KMS-11 (cell line): ENCODE results near the gene YY1.
"Not testable (repeated sequence)": the region's sequence is repeated elsewhere in the genome, so short reads cannot be mapped to it uniquely, and the experiment has no call there.

Experiments used
- H2AFZ ChIP-seq: fragments of 200-600 bp; sonication (generic); 2 replicates; pipeline ENCODE4 v1.6.1; 2016; ENCODE audit warnings: antibody characterized with exemption, mixed run types, low read depth
- H3K27ac ChIP-seq: fragments of 200-600 bp; sonication (generic); 2 replicates; pipeline ENCODE4 v1.6.1; 2016; ENCODE audit warnings: mild to moderate bottlenecking, mixed run types
- H3K27me3 ChIP-seq: fragments of 200-600 bp; sonication (generic); 2 replicates; pipeline ENCODE4 v1.6.1; 2017; ENCODE audit warnings: mild to moderate bottlenecking, low read depth, mixed run types, moderate library complexity; ENCODE audit not compliant: insufficient read depth
- H3K36me3 ChIP-seq: fragments of 200-600 bp; sonication (generic); 2 replicates; pipeline ENCODE4 v1.6.1; 2017; ENCODE audit warnings: mild to moderate bottlenecking, mixed run types; ENCODE audit not compliant: insufficient read depth
- H3K4me1 ChIP-seq: fragments of 200-600 bp; sonication (generic); 2 replicates; pipeline ENCODE4 v1.6.1; 2016; ENCODE audit warnings: mild to moderate bottlenecking, low read depth, mixed run types; ENCODE audit not compliant: poor library complexity, severe bottlenecking
- H3K4me2 ChIP-seq: fragments of 200-600 bp; sonication (generic); 2 replicates; pipeline ENCODE4 v1.7.0; 2016; ENCODE audit warnings: mild to moderate bottlenecking, mixed run types
- H3K4me3 ChIP-seq: fragments of 200-600 bp; sonication (generic); IDR thresholded peaks from 2 replicates; pipeline ENCODE4 v1.6.1; 2017; ENCODE audit warnings: low read depth, low read length, mixed read lengths; ENCODE audit not compliant: insufficient read depth
- H3K79me2 ChIP-seq: fragments of 200-600 bp; sonication (generic); 2 replicates; pipeline ENCODE4 v1.6.1; 2016; ENCODE audit warnings: low read depth, mixed run types; ENCODE audit not compliant: insufficient read depth
- H3K9ac ChIP-seq: fragments of 200-600 bp; sonication (generic); 2 replicates; pipeline ENCODE4 v1.6.1; 2016; ENCODE audit warnings: mild to moderate bottlenecking, mixed run types
- H4K20me1 ChIP-seq: fragments of 200-600 bp; sonication (generic); 2 replicates; pipeline ENCODE4 v1.6.1; 2016; ENCODE audit warnings: mild to moderate bottlenecking, mixed run types; ENCODE audit not compliant: insufficient read depth
- TF ChIP-seq, protein P1 (sequence below): fragments of 200-600 bp; sonication (generic); conservative IDR thresholded peaks from 2 replicates; pipeline ENCODE4 v1.6.1; 2017; ENCODE audit warnings: low read depth, mild to moderate bottlenecking, antibody characterized with exemption, low read length, moderate library complexity, mixed read lengths

YY1 gene

DNA sequence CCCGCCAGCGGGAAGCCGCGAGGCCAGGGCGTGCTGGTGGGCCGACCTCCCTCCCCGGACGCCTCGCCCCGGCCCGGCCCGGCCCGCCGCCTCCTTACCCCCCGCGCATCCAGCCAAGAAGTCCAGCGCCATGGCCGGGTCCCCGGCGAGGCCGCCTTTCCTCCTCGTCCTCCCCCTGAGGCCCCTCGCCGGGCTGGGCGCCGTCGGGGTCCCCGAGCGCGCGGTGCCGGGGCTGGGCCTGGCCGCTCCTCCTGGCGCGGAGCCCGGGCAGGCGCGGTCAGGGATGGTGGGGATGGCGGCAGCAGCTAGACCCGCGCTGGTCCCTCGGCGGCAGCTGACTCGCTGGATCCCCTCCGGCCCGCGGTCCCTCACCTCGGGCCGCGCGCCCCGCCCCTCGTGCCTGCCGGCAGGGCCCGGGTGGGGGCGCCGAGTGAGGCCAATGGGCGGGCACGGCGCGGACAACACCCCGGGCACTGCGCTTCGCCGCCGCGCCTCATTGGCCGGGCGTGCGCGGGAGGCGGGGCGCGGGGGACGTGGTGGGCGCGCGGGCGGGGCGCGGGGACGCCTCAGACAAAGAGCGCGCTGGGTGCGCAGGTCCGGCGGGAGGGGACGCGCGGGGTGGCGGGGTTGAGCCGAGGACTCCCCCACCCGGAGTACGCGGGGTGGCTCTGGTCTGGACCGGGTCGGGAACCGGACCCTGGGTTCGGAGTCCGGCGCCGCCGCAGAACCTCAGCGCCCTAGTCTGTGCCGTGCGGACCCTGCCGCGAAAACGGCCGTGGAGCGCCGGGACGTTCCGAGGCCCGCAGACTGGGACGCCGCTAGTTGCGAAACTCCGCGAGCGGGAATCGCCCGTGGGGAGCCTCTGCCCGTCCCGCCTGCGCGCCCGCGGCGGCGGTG, 67.4 kb downstream of the YY1 start, which contains the start of gene SLC25A29:
TSS of gene SLC25A29 (minus strand) at position 344 of the 897 bp plus-strand sequence. CDS start at position 132, 212 bp downstream.
- H3K4me1 ChIP-seq = no peaks in the 10 kb centered on the region
- no peak within 1 kb of the TSS for H3K27ac ChIP-seq
- peak within 1 kb of the TSS; percentile 54 for H3K4me2 ChIP-seq
- peak within 1 kb of the TSS; percentile 81 for H2AFZ ChIP-seq
- H3K27me3 ChIP-seq = no peaks in the 10 kb centered on the region
- TF ChIP-seq, protein P1, sequence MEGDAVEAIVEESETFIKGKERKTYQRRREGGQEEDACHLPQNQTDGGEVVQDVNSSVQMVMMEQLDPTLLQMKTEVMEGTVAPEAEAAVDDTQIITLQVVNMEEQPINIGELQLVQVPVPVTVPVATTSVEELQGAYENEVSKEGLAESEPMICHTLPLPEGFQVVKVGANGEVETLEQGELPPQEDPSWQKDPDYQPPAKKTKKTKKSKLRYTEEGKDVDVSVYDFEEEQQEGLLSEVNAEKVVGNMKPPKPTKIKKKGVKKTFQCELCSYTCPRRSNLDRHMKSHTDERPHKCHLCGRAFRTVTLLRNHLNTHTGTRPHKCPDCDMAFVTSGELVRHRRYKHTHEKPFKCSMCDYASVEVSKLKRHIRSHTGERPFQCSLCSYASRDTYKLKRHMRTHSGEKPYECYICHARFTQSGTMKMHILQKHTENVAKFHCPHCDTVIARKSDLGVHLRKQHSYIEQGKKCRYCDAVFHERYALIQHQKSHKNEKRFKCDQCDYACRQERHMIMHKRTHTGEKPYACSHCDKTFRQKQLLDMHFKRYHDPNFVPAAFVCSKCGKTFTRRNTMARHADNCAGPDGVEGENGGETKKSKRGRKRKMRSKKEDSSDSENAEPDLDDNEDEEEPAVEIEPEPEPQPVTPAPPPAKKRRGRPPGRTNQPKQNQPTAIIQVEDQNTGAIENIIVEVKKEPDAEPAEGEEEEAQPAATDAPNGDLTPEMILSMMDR = no peak
- peak within 1 kb of the TSS; percentile 25; the same call in 1 of the 2 replicates for H3K9ac ChIP-seq
- no peaks in the 10 kb centered on the region for H3K36me3 ChIP-seq
- H3K79me2 ChIP-seq = no peaks in the 10 kb centered on the region
- no peak within 1 kb of the TSS for H3K4me3 ChIP-seq
- H4K20me1 ChIP-seq = no peaks in the 10 kb centered on the region

DNA sequence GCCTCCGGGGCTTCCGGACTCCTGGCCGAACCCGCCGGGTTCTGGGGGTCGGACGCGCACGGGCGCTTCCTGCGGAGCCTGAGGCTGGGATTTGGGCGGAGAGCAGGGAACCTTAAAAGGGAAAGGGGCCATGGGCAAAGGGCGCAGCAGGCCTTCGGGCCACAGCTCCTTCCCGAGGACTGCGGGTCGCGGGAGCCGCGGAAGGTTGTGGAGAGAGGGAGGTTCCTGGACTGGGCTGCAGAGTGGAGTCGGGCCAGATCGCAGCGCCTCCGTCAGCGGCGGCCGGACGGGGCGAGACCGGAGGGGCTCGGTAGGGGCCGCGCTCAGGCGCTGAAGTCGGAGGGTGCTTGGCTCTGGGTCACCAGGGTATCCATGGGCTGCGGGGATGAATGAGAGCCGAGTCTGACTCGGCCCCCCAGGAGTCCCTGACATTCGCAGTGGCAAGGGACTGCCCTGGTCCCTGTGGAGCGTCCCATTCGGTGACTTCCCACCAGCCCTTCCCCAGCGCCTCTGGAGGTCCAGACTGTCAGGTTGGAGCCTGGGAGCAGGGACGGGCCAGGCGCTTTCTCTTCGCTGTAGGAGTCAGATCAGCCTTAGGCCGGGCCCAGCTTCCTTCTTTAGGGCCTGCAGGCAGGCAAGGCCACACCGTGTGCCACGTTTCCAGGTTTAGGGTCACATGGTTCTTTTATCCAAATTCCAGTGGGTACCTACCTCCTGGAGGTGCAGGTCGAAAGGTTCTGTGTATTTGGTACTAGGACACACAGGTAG, 68.2 kb downstream of the YY1 start:
- H3K9ac ChIP-seq = peak overlapping the region; percentile 25; the same call in 1 of the 2 replicates
- no peaks in the 10 kb centered on the region for H3K79me2 ChIP-seq
- no peak overlapping the region for H3K4me3 ChIP-seq
- no peaks in the 10 kb centered on the region for H3K27me3 ChIP-seq
- H3K36me3 ChIP-seq = no peaks in the 10 kb centered on the region
- no peaks in the 10 kb centered on the region for H3K4me1 ChIP-seq
- peak overlapping the region; percentile 81 for H2AFZ ChIP-seq
- H3K27ac ChIP-seq = no peak overlapping the region
- H3K4me2 ChIP-seq = peak overlapping the region; percentile 54
- no peaks in the 10 kb centered on the region for H4K20me1 ChIP-seq
- TF ChIP-seq, protein P1 = no peak

DNA sequence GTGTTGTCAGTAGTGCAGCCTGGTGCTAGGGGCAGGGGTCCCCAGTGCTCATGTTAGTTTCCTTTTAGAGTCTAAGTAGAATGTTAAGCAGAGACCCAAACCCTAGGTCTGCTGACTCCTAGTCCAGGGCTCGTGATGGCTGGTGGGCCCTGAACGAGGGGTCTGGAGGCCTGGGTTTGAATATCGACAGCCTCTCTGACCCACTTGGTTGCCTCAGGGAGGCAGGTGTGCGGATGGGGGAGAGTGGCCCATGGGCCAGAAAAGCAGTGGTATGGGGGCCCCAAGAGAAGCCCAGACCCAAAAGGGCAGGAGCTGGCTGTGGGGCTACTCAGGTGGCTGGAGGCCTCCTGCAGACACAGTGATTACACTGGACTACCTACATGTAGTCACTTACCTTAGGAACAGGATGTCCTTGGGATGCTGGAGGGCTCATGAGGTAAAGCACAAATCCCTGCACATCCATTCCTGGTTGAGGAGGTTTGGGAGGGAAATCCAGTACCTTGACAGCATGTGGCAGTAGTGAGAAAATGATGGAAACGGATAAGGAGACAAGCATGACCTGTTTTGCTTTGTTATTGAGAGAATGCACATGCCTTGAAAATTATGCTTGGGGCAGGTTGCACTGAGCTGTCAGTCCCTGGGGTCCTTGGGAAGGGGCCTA, 69.0 kb downstream of the YY1 start:
- Histone ChIP-seq H3K27me3 (no peaks in the 10 kb centered on the region), H3K4me3 (no peak overlapping the region), H2AFZ (no peak overlapping the region), H3K4me1 (no peaks in the 10 kb centered on the region), H3K9ac (no peak overlapping the region), H3K36me3 (no peaks in the 10 kb centered on the region), H4K20me1 (no peaks in the 10 kb centered on the region), H3K27ac (no peak overlapping the region), H3K79me2 (no peaks in the 10 kb centered on the region), H3K4me2 (no peak overlapping the region)
- TF ChIP-seq, protein P1 = no peak

DNA sequence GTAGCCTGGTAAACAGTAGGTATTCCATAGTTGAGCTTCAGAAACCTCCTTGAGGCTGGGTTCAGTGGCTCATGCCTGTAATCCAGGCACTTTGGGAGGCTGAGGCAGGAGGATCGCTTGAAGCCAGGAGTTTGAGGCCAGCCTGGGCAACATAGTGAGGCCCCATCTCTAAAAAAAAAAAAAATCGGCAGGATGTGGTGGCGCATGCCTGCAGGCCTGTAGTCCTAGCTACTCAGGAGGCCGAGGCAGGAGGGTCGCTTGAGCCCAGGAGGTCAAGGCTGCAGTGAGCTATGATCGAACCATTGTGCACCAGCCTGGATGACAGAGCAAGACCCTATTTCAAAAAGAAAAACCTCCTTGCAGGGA, 69.5 kb downstream of the YY1 start:
- H3K9ac ChIP-seq, H3K36me3 ChIP-seq, H4K20me1 ChIP-seq, H3K27me3 ChIP-seq, H3K4me2 ChIP-seq, H2AFZ ChIP-seq, H3K4me1 ChIP-seq, H3K79me2 ChIP-seq, H3K27ac ChIP-seq, H3K4me3 ChIP-seq: not testable (repeated sequence)
